Loucy (cell line): Measurements from ENCODE around the gene PYGM.

Source experiments
- H2AFZ ChIP-seq: fragments of 200-600 bp; sonication (generic); 2 replicates; pipeline ENCODE4 v1.6.0; 2016; ENCODE audit warnings: antibody characterized with exemption, mild to moderate bottlenecking, low read length, moderate library complexity
- H3F3A ChIP-seq: fragments of 200-600 bp; 2 replicates; pipeline ENCODE4 v1.6.0; 2016; ENCODE audit warnings: antibody characterized with exemption, low read depth, mild to moderate bottlenecking
- H3K27me3 ChIP-seq: fragments of 200-600 bp; sonication (generic); 2 replicates; pipeline ENCODE4 v1.6.1; 2014; ENCODE audit warnings: low read length, mild to moderate bottlenecking; ENCODE audit not compliant: insufficient read depth, poor library complexity, severe bottlenecking
- H3K36me3 ChIP-seq: fragments of 200-600 bp; sonication (generic); 2 replicates; pipeline ENCODE4 v1.6.1; 2016; ENCODE audit warnings: low read length; ENCODE audit not compliant: insufficient read depth
- H3K4me1 ChIP-seq: fragments of 200-600 bp; sonication (generic); 2 replicates; pipeline ENCODE4 v1.5.1; 2014; ENCODE audit warnings: low read length, mild to moderate bottlenecking; ENCODE audit not compliant: insufficient read depth, poor library complexity, severe bottlenecking
- H3K4me2 ChIP-seq: fragments of 200-600 bp; sonication (generic); 2 replicates; pipeline ENCODE4 v1.6.0; 2014; ENCODE audit warnings: antibody characterized with exemption, low read length, low read depth, mild to moderate bottlenecking; ENCODE audit not compliant: poor library complexity, severe bottlenecking
- H3K4me3 ChIP-seq: fragments of 200-600 bp; sonication (generic); 2 replicates; pipeline ENCODE4 v1.5.1; 2014; ENCODE audit warnings: low read length, mild to moderate bottlenecking, mixed read lengths; ENCODE audit not compliant: poor library complexity, severe bottlenecking
- H3K79me2 ChIP-seq: fragments of 200-600 bp; sonication (generic); 2 replicates; pipeline ENCODE4 v1.6.1; 2014; ENCODE audit warnings: low read length; ENCODE audit not compliant: insufficient read depth
- H3K9ac ChIP-seq: fragments of 200-600 bp; sonication (generic); 2 replicates; pipeline ENCODE4 v1.6.0; 2014; ENCODE audit warnings: mild to moderate bottlenecking, low read depth, low read length, moderate library complexity; ENCODE audit not compliant: poor library complexity, severe bottlenecking
- H3K9me2 ChIP-seq: fragments of 200-600 bp; sonication (generic); replicated peaks from 2 replicates; pipeline ENCODE4 v1.6.1; 2016; ENCODE audit warnings: low read depth, low read length, mixed read lengths
- H3K9me3 ChIP-seq: fragments of 200-600 bp; sonication (generic); 2 replicates; pipeline ENCODE4 v1.6.1; 2014; ENCODE audit warnings: mild to moderate bottlenecking, antibody characterized with exemption, low read length, low read depth; ENCODE audit not compliant: insufficient read depth
- H4K20me1 ChIP-seq: fragments of 200-600 bp; sonication (generic); 2 replicates; pipeline ENCODE4 v1.6.0; 2014; ENCODE audit warnings: antibody characterized with exemption, low read length, mild to moderate bottlenecking; ENCODE audit not compliant: insufficient read depth, poor library complexity, severe bottlenecking
- EZH2phosphoT487 ChIP-seq: fragments of 200-600 bp; IDR thresholded peaks from 2 replicates; pipeline ENCODE4 v1.6.1; 2018; ENCODE audit warnings: antibody characterized with exemption, mild to moderate bottlenecking, moderate library complexity, borderline replicate concordance
- TF ChIP-seq, protein P1 (sequence below): fragments of 200-600 bp; sonication (generic); conservative IDR thresholded peaks from 2 replicates; pipeline ENCODE4 v1.5.1; 2014; ENCODE audit warnings: mild to moderate bottlenecking, antibody characterized with exemption, low read length

PYGM gene

DNA sequence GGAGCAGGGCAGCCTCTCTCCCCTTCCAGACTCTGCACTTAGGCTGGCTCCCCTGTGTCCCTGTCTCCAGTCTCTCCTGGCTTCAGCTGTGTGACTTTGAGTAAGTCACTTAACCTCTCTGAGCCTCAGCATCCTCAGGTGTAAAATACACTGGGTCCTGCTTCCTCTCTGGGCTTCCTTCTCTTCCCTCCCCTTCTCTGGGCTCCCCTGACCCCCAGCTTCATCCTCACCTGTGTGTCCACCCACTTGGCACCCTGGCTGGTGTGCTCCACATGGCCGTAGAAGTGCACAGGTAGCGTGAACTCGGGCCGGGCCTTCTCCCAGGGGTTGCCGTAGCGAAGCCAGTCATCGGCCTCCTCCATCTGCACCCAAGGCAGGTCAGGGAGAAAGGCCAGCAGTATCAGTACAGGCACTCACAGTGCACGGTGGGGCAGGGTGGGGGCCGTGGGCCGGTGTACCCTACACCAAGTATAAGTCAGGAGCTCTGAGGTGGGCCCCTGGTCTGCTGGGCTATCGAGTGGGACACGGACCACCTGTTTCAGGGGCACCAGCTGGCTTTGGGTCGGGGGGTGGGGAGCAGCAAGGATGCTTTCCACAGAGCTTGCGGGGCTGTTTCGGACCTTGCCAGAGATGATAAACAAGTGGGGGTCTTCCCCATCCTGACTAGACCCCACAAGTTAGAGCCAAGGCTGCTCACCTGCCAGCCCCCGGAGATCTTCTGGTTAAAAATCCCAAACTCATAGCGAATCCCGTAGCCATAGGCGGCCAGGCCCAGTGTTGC, 2.0 kb downstream of the PYGM start:
- peaks cover 6% of the 10 kb centered on the region; the same call in 1 of the 2 replicates for H3K79me2 ChIP-seq
- H3K36me3 ChIP-seq: peaks cover 9% of the 10 kb centered on the region; the same call in 1 of the 2 replicates
- peaks cover 3% of the 10 kb centered on the region; the same call in 1 of the 2 replicates for H3F3A ChIP-seq
- H3K9ac ChIP-seq: no peak overlapping the region
- no peak overlapping the region for H3K4me2 ChIP-seq
- peaks cover 17% of the 10 kb centered on the region for H4K20me1 ChIP-seq
- no peaks in the 10 kb centered on the region for H3K9me3 ChIP-seq
- no peaks in the 10 kb centered on the region for H3K9me2 ChIP-seq
- TF ChIP-seq, protein P1, sequence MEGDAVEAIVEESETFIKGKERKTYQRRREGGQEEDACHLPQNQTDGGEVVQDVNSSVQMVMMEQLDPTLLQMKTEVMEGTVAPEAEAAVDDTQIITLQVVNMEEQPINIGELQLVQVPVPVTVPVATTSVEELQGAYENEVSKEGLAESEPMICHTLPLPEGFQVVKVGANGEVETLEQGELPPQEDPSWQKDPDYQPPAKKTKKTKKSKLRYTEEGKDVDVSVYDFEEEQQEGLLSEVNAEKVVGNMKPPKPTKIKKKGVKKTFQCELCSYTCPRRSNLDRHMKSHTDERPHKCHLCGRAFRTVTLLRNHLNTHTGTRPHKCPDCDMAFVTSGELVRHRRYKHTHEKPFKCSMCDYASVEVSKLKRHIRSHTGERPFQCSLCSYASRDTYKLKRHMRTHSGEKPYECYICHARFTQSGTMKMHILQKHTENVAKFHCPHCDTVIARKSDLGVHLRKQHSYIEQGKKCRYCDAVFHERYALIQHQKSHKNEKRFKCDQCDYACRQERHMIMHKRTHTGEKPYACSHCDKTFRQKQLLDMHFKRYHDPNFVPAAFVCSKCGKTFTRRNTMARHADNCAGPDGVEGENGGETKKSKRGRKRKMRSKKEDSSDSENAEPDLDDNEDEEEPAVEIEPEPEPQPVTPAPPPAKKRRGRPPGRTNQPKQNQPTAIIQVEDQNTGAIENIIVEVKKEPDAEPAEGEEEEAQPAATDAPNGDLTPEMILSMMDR: no peak
- no peak for TF ChIP-seq EZH2phosphoT487
- no peaks in the 10 kb centered on the region for H3K27me3 ChIP-seq
- H2AFZ ChIP-seq: no peak overlapping the region
- H3K4me3 ChIP-seq: no peak overlapping the region
- peaks cover 22% of the 10 kb centered on the region for H3K4me1 ChIP-seq

DNA sequence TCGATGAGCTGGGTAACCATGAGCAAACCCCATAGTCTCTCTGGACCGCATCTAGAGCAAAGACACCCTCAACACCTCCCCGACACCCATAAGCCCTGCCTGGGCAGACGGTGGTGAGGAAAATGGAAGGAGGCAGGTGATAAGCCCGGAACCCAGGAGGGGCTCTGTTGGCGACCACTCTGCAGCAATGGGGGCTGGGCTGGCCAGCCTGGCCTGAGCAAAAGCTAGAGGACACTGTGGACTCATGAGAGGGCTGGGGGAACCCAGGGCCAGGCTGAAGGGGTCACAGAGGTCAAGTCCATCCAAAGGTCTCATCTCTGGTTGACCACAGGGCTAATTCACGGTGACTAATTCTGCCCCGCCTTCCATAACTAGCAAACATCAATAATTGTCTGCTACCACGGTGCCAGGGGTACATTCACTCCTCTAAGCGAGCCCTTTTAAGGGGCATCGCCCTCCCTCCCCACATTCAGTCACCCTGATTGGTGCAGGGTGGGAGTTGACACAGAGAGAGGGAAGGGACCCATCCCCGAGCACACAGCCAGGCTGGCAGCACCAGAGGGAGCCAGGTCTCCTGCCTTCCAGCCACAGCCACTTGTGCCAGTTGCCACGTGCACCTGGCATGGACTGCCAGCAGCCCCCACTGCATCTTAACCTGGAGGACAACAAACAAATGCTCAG, 4.0 kb downstream of the PYGM start:
- H3K4me3 ChIP-seq: no peak overlapping the region
- no peaks in the 10 kb centered on the region for H3K27me3 ChIP-seq
- H3F3A ChIP-seq: peaks cover under 1% of the 10 kb centered on the region; the same call in 1 of the 2 replicates
- no peak overlapping the region for H2AFZ ChIP-seq
- no peaks in the 10 kb centered on the region for H3K9me2 ChIP-seq
- peaks cover 7% of the 10 kb centered on the region for H4K20me1 ChIP-seq
- H3K4me1 ChIP-seq: peaks cover 13% of the 10 kb centered on the region
- peaks cover 3% of the 10 kb centered on the region; the same call in 1 of the 2 replicates for H3K36me3 ChIP-seq
- H3K79me2 ChIP-seq: no peaks in the 10 kb centered on the region
- no peaks in the 10 kb centered on the region for H3K9me3 ChIP-seq
- TF ChIP-seq, protein P1: no peak
- no peak for TF ChIP-seq EZH2phosphoT487
- no peak overlapping the region for H3K9ac ChIP-seq
- H3K4me2 ChIP-seq: no peak overlapping the region

DNA sequence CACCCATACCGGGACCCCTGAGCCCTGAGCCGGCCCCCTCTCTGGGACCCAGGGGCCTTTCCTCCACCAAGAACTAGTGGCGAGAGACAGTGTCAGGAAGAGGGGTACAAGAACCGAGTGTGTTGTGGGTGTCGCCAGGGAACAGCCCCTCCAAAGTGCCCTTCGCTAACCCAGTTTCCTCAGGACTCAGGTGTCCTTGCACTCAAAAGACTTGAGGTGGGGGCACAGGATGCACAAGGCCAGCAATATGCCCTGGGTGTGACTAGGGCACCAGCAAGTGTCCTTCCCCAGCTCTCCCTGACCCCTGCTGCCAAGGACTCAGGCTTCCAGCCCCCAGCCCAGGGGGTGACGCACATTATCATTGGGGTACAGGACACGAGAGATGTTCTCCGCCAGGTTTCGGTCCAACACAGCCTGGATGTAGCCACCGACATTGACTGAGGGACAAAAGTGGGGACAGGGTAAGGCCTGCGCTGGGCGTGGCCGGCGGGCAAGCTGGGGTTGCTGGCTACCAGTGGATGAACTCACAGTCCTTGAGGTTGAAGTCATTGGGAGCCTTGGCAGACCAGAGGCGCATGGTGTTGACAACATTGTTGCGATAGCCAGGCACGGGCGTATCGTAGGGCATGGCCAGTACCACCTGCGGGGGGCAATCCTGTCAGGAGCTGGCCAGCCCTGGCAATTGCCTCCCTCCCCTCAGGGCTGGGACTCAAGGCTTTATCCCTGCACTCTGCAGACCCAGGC, 4.7 kb downstream of the PYGM start:
- H3K4me1 ChIP-seq: peaks cover 5% of the 10 kb centered on the region
- no peak overlapping the region for H3K9ac ChIP-seq
- no peaks in the 10 kb centered on the region for H3K9me3 ChIP-seq
- H3K36me3 ChIP-seq: no peaks in the 10 kb centered on the region
- H3K9me2 ChIP-seq: no peaks in the 10 kb centered on the region
- H3K4me2 ChIP-seq: no peak overlapping the region
- no peaks in the 10 kb centered on the region for H3F3A ChIP-seq
- H3K27me3 ChIP-seq: no peaks in the 10 kb centered on the region
- no peak for TF ChIP-seq EZH2phosphoT487
- TF ChIP-seq, protein P1: no peak
- no peaks in the 10 kb centered on the region for H3K79me2 ChIP-seq
- H2AFZ ChIP-seq: no peak overlapping the region
- H3K4me3 ChIP-seq: no peak overlapping the region
- no peaks in the 10 kb centered on the region for H4K20me1 ChIP-seq
